HG02970 (cell line): ENCODE measurements around the gene SPDYE18.
"Not testable (repeated sequence)": the region's sequence is repeated elsewhere in the genome, so short reads cannot be mapped to it uniquely, and the experiment has no call there.

Experiments
- ATAC-seq: cut with Tn5 transposase; IDR thresholded peaks from one replicate; pipeline ENCODE4 v1.9.1; 2021; ENCODE audit warnings: mild to moderate bottlenecking, moderate library complexity, moderate number of reproducible peaks; ENCODE audit not compliant: unreplicated experiment, low FRiP score

Gene SPDYE18

GRCh38 chr7:77006127-77007110, 55.9 kb downstream of the SPDYE18 start:
- not testable (repeated sequence) for ATAC-seq

GRCh38 chr7:77005461-77006057, 56.8 kb downstream of the SPDYE18 start:
- ATAC-seq, result not testable (repeated sequence)

DNA sequence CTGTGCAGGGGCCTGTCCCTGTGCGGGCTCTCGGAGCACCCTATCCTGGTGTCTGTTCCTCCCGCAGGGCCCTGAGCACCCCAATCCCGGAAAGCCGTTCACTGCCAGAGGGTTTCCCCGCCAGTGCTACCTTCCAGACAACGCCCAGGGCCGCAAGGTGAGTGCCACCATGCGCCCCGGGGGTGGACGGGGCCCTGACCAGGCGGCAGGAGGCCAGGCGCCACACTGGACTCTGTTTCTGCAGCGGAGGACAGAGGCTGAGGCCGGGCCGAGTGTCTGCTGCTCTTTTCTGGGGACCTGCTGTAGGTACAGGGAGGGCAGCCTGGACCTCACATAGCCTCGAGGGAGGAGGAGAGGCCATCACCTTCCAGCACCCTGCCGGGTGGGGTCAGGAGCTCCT, 58.2 kb downstream of the SPDYE18 start:
- ATAC-seq, result not testable (repeated sequence)

DNA sequence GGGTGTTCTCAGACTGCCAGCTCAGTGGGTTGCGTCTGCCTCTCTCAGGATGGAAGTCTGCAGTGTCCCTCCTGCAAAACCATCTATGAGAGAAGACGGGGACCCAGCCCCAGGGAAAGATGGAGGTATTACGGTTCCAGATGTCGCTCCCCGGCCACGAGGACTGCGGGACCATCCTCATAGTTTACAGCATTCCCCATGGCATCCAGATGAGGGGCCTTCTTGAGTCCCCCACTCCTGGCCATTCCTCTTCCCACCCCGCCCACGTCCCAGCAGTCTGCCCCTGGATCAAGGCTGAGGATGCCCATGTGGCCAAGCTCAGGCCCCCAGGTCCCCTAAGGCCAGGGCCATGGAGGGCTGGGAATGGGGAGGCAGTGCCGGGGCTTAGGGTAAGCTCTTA, 59.1 kb downstream of the SPDYE18 start:
- not testable (repeated sequence) for ATAC-seq

GRCh38 chr7:77002678-77003233, 59.6 kb downstream of the SPDYE18 start:
- ATAC-seq, result not testable (repeated sequence)

- not testable (repeated sequence) for ATAC-seq
These were observed 60.3 kb downstream of the SPDYE18 start for GRCh38 chr7:77002104-77002503.
